Fibroblast of gingiva (primary cell): ENCODE results near the gene CD40LG.

ENCODE experiments used
- DNase-seq: peaks from one replicate; pipeline ENCODE4 v3.0.0-alpha.2; 2011; ENCODE audit warnings: low read depth

Gene CD40LG

DNA sequence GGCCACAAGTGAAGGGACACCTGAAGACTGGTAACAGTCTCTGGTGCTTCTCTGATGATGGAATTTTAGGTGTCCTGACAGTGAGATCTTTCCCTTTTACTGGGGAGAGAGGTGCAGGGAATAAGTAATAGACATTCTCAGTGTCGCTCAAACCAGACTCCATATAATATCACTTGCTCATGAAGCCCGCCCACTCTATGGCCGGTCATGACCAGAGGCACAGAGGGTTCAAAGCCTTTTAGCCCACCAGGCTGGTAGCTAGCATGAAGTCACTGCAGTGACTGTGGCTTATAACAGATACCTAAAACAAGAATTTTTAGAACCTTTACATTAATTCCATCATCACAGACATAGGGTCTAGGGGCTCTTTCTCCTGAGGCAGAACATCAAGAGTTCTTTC lies 2.9 kb downstream of the CD40LG start:
- DNase-seq, result no peak

DNA sequence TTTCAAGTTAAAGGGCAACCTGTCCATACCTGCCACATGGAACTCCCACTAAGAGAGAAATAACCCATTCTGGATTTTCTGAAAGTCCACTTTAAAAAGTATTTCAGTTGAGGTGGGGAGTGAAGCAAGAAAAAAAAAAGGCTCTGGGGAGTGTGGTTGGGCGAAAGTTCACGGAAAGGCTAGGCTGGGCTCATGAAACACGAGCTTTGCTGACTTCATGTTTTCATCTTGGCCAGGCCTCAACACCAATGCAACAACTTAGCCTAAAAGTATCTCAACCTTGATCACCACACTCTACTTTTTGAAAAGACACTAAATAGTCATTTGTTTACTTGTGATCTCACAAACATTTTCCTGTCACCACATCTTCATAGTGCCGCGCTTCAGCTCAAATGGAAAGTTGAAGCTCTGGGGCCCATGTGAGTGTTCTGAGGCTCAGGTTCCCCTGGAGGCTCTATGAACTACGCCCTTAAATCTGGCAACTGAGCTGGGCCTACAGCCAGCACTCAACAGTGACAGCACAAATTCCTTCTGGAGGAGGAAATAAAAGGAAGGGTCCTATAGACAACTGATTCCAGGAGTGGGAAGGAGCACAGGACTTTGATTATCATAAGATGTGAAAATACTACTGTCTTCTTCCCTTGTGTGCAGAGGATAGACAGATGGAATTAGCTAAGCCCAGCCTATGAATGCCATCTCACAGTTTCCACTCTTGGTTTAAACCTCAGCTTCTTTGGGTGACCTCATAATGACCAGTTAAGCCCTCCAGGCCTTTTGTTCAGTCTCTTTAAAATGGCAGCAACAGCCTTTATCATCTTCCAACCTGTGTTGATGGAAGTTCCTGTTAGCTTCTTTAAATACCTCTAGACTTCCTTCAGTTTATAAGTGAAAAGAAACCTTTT lies 5.1 kb downstream of the CD40LG start:
- peak; percentile 2 for DNase-seq

DNA sequence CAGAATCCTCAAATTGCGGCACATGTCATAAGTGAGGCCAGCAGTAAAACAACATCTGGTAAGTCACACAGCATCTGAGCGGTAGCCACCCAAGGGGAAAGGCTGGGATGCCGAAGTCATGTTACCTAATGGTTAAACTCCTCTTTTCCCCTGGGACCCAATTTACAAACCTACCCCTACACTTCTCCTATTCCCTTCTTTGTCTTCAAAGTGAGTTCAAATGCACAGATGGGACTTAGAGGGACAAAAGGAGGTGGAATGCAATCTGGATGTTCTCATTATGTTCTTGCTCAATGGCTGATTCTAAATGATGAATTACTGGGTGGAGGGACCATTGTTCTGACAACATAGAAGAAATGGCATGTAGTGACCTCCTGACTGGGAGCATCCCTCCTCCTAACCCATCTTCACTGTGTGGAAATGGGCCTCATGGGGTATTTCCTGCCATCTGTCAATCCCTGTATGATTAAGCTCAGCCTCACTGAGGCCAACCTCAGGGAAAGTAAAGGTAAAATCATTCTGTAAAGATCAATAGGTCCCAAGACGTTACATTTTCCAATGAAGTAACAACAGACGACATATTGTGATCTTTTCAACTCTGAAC lies 8.5 kb downstream of the CD40LG start:
- DNase-seq, result no peak

DNA sequence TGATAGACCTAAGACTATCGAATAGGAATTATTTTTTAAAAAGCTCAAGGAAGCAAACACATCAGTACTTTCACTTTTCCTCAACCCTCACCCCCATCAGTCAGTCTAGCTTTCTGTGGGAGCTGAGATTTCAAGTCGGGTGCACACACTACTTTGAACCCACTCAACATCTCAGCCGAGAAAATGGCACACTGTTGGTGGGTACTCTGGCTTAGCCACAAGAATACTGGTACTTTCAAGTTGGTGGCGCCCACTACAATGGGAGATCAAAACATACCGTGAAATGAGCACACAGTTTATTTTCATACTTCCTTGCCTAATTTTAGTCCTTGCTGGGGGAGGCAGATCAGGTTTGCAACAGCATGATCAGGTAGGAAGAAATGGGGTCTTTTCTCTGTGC lies 10.2 kb downstream of the CD40LG start:
- DNase-seq, result no peak

DNA sequence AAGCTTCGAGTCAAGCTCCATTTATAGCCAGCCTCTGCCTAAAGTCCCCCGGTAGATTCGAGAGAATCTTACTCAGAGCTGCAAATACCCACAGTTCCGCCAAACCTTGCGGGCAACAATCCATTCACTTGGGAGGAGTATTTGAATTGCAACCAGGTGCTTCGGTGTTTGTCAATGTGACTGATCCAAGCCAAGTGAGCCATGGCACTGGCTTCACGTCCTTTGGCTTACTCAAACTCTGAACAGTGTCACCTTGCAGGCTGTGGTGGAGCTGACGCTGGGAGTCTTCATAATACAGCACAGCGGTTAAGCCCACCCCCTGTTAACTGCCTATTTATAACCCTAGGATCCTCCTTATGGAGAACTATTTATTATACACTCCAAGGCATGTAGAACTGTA lies 11.2 kb downstream of the CD40LG start:
- DNase-seq, result no peak

DNA sequence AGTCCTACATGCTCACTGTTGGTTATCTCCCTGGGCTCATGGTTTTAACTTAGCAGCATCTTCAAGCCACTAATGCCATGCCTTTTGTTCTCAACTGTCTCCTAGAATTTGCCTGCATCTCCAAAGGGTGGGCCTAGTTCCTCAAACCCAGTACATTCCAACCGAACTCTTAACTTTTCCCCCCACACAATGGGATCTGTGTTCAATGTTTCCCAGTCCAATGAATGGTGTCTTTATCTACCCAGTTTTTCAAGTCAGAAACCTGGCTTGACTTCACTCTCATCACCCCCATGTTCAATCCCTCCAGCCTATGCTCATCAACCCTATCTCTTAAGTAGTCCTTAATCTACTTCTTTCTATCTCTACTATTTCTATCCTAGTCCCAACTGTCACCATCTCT lies 12.9 kb downstream of the CD40LG start:
- DNase-seq, result no peak

DNA sequence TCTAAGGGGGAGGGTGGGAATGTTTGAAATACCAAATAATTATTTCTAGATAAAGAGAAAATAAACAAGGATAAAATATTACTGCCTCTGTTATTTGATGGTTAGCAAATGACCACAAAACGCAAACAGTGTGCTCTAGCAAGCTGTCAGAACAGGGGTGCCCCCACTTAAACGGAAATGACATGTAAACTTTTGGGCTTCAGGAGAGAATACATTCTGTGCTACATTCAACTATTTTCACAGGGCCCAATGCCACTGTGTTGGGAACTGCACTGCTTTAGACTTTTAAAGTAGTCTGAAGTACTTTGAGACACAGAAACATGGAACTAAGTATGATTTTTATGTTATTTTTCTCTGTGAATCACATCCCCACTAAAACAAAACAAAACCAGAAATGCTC lies 14.1 kb downstream of the CD40LG start:
- DNase-seq, result no peak

DNA sequence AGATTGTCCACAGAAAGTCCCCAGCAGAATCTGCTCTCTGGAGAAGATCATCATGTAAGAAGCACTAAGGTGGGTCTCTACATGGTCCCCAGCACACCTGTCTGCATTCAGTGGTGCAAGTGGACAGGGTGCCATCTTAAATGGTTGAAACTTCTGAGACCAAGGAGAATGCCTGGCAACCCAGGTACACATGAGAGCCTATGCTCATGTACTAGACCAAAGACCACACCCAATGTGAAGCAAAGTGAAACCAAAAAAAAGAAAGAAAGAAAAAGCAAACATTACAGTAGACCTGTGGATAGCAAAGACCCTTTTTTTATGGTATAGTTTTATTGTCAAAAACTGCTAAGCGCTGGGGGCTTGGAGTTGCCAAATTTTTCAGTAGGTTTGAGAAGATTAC lies 15.0 kb downstream of the CD40LG start:
- no peak for DNase-seq

DNA sequence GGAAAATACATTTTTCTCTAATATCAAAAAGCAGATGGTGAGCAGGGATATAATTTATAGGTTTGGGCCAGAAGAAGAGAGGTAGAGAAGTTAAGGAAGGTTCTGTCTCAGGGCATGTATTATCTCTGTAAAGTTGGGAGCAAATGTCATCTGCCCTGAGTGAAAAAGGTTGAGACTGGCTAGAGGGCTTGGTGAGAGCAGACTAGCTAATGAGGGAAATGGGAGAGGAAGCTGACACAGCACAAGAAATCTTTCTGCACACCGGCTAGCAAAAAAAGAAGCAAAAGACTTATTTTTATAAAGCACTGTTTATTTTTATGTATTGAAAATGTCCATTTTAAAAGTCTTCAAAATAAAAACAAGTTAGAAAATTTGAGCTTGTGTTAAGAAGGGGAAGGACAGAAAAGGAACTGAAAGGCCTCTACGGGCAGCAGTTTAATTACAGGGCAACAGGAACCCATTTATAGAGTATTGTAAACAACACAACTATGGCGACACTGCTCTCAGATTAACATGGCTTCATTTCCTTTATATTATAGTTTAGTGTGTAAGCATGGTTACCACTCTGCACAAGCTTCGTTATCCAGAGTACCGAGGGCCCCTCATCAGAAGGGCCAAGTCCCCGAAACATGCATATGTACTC lies 17.4 kb downstream of the CD40LG start:
- DNase-seq, result no peak

DNA sequence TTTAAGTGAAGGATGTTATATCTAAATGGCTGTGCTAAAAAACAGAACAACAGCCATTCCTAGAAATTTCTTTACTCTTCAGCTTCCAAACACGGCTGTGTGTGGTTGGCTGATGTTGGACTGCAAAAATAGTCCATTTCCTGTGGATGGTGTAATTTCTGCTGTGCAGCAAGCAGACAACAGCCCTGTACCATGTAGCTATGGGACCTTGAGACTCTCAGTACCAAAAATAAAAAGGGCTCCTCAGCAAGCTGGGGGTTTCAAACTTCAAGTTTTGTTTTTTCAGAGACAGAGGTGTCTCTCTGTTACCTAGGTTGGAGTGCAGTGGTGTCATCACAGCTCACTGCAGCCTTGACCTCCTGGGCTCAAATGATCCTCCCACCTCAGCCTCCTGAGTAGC lies 18.1 kb downstream of the CD40LG start:
- DNase-seq, result no peak

DNA sequence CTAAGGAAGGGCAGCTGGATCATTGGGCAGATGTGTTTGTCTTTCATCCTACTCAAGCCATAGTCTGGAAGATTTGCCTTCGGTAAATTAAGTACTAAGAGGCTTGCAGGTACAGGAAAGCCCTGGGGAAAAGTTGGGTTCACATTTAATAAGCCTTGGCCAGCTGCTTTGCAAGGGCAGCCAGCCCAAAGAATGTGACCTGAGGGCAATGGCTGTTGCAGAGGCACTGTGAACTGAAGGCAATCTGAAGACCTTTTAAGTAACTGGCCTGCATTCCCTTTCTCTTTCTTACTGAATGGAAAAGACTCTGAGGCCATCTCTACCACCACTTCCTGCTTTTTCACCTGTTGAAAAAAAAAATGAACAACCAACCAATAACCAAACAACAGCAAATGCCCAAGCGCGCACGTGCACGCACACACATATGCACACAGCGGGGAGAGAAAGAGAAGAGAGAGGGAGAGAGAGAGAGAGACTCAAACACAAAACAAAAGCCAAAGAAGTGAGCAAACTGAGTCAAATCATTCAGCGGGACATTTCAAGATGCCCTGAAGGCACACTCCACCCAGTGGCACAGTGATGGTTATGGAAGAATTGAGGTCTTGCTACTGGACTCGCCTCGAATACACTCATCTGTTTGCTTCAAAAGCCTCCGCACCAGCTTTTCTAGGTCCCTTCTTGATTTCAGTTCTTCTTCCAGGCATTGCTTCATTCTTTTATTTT lies 19.6 kb downstream of the CD40LG start:
- DNase-seq, result no peak

DNA sequence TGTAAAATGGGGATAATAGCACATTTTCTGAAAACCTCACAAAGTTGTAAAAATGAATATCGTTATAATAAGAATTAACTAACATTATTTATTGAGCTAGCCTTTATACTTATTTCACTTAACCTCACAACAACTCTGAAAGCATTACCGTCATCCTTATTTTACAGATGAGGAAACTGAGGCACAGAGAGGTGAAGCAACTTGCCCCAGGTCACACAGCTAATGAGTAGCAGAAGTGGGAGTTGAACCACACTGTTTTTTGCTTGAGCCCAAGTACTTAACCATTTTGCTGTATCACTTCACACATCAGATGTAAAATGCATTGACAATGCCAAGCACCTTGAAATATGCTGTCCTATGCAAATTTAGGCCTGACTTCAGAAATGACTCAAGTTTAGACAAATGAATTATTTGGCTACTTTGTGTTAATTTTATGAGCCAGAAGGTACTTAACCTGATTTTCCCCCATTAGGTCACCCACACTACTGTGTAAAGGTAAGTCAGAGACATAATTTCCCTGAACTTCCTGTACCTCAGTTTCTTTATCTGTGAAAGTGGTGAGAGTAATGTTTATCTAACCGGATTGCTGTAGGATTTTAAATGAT lies 23.1 kb downstream of the CD40LG start:
- no peak for DNase-seq

DNA sequence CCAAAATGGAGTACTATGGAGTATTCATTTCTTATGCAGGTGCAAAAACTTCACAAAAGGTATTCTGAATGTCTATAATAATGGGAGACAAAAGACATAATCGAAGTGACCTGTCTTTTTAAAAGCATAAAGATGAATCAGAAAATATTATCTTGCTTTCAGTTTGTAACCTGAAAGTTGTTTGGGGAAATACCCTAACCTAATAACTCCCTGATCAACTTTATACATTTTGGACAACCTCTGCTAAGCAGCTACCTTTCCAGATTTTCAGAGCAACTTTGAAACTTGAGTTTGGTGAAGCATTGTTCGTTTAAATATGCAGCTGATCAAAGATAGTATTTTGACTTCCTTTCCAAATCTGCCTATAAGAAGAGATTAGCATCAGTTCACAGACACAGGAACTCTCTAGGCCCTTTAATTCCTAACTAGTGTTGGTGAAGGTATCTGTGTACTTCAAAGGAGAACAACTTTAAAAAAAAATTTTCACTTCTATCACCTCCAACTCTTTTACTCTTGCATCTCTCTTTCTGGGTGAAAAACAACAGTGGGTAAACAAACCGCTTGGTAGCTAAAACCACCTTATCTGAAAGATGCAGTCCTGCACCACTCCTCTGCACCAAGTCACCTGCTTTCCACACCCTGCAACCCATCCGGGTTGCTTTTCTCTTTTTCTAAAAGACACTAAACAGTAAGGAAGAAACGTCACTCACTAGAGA lies 26.5 kb downstream of the CD40LG start:
- no peak for DNase-seq

DNA sequence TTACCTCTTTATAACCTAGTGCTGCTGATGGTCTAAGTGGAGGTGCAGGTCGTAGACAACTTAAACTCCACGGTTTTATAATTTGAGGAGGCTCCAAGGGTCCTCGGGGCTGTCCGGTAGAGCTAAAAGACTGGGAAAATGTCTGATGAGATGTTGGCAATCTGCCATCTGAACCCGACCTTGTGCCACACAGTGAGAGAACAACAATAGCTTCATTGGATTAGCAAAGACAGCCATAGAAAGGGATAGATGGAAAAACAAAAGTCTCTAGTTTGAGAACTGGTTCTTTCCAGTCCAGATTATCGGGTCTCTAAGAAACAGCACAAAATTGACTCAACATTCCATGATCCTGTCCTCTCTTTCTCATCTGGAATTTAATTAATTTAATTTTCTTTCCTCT lies 31.6 kb downstream of the CD40LG start:
- no peak for DNase-seq

DNA sequence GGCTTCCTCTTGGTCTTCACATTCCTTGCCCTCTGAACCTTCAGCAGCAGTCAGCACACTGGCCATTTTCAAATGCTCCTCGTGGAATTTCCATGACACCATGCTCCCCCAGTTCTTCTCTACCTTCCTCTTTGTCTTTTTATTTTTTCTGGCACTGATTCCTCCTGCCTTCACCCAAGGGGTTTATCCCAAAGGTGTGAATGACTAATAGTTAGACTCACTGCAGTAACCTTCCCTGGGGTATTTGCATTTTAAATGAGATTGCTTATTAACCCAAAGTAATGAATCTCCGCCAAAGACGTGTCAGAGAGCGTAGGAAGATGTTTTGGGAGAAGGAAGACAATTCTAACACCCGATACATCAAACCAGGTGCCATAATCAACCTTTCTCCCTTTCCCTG lies 36.2 kb downstream of the CD40LG start:
- DNase-seq, result no peak

DNA sequence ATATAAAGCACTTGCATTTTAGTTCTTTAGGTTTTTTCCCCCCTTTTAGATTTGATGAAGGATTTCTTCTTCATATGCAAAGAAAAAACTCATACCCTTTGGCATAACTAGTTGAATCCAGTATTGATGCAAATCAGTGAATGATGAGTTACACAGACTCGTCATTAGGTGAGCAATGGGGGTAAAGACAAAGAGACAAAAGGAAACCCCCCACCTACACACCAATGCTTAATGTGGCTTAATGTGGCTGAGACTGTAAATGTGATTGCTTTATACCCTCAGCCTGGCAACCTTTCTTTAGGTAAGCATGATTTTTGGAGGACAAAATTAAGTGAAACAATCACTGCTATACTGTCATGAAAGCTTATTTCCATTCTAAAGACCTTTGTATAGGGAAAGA lies 39.5 kb downstream of the CD40LG start:
- DNase-seq, result no peak

DNA sequence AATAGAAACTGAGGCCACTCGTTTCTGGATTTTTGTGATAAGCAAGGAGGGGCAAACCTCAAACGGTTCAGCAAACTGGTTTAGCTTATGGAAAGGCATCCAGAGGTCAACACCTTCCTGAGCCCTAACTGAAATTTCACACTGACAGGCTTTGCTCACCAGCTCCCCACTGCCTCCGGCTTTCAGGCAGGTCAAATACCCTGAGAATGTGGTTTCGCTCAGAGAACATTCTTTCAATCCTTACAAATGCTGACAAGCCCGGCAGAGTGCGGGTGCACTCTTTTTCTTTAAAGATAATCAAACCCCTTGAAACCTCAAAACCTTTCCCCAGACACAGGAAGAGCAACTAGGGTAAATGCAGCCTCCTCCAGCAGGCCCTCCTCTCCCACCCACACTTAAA lies 41.5 kb downstream of the CD40LG start:
- DNase-seq, result no peak

DNA sequence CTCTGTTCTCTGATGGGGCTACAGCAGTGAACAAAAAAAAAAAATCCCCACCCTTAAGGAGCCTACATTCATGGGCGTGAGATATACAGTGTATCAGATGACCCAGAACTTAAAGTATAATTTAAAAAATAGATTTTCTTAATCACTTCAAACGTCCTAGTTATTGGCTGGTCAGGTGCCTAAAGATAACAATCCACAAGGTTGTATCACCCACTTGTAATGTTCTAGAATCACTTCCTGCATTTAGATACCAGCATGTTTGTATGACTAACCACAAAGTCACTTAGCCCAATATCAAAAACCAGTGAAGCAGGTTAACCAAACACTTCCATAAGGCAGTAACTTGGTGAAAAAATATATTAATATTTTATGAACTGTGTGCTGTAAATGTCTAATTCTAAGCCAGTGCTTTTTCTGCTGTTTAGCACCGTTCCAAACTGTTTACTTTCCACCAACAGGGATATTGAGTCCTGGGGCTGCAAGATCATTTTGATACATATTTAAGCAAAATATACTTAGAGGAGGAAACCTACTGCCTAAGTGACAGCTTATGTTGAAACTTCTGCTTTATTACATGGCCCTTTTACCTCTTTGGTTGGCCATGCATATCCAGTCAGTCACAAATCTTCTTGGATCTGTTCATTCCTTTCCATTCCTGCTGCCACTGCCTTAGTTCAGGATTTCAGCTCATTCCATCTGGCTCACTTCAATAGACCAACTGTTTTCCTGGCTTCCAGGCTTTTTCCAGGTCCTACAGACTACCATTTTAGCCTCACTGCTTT lies 43.3 kb downstream of the CD40LG start:
- DNase-seq, result no peak

DNA sequence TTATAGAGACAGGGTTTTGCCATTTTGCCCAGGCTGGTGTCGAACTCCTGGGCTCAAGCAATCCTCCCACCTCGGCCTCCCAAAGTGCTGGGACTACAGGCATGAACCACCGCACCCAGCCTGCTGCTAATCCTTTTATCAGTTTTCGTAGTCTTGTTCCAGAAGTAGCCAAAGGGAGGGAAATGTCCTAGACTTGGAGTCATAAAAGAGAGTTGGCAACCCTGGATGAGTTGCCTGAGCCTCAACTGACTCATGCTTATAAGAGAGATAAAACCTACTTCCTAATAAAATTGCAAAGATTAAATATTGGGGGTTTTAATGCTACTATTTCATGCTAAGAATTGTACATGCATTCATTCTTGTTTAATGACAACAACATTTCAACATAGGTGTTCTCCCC lies 44.3 kb downstream of the CD40LG start:
- no peak for DNase-seq

DNA sequence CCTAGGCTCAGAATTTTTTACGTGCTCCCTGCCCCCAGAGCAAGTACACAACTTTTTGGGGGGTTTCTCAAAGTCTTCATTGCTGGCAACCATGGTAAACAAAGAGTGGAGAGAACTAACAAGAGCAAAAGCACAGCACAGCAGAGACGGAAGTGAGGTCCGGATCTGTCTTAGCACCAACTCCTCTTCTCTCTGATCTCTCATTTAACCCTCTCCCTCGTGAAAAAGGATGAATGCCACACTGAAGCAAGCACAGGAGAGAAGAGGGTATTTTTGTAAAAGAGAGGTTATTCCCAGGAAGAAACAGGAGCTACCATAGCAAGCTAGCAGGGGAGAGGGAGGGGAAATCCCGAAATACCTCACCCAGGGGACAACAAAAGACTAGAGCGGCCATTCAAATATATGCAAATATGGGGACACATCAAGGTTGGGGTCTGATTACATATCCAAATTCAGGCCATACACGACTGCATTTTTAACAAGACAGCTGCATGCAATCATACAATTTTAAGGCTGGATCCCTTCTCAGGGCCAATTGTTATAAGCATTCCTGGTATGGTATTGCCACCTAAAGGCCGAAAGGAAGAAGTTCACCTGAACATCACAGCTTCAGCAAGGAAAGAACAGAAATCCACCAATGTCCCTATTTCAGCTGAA lies 46.6 kb downstream of the CD40LG start:
- peak; percentile 49 for DNase-seq
